ENCODE measurements around the gene TSPAN11. TPM values are rescaled to one million over a fixed set of nuclear protein-coding genes. Genes with fewer than 3 reads are reported as not detected.

Gene TSPAN11
- total and polyA plus RNA-seq, 2 donors (not counting 1 experiment from before 2014, with no cell fraction given) = not detected

GRCh38 chr12:30993766-30994165, 67.2 kb downstream of the TSPAN11 start:
- Histone ChIP-seq H3K79me2 (ENCODE audit: control insufficient read depth, insufficient read depth, low read length) (no peaks in the 10 kb centered on the region), H3K9ac (ENCODE audit: low read length) (no peak overlapping the region), H2AFZ (ENCODE audit: insufficient read depth, low read depth, low read length, poor library complexity, severe bottlenecking) (no peak overlapping the region), H3K36me3 (replicated peaks in 1 of 2; ENCODE audit: control extremely low read depth in 1 of 2, control insufficient read depth in 1 of 2, extremely low read depth in 1 of 2, insufficient read depth in 2 of 2, low read length in 1 of 2) (no peaks in the 10 kb centered on the region), H3K27me3 (replicated peaks in 1 of 4; ENCODE audit: control extremely low read depth in 1 of 4, control insufficient read depth in 3 of 4, insufficient read depth in 4 of 4, low read length in 3 of 4) (no peaks in the 10 kb centered on the region), H3K4me2 (replicated peaks; ENCODE audit: low read depth, low read length, poor library complexity, severe bottlenecking) (no peak overlapping the region), H4K20me1 (ENCODE audit: control insufficient read depth, insufficient read depth, low read length, poor library complexity, severe bottlenecking) (no peaks in the 10 kb centered on the region), H3K27ac (ENCODE audit: low read length in 2 of 2) (no peak overlapping the region), H3K4me1 (ENCODE audit: control insufficient read depth in 2 of 2, insufficient read depth in 2 of 2, low read length in 2 of 2) (no peaks in the 10 kb centered on the region), H3K4me3 (ENCODE audit: control extremely low read depth in 1 of 5, extremely low read depth in 1 of 5, insufficient read depth in 1 of 5, low read depth in 2 of 5, low read length in 4 of 5) (no peak overlapping the region), H3K9me3 (ENCODE audit: control extremely low read depth in 1 of 3, control insufficient read depth in 2 of 3, insufficient read depth in 1 of 3, low read length in 2 of 3) (no peaks in the 10 kb centered on the region)
- intact Hi-C loops (cut with micrococcal nuclease) = no loop called here
- ATAC-seq (ENCODE audit: low read depth) = no peak
- DNase-seq = no peak
- no peaks in the 10 kb centered on the region for H3K4me1 Mint-ChIP-seq
- no peak overlapping the region for H3K27ac Mint-ChIP-seq
- 89% methylated on average over 4 of the region's 4 CpGs for WGBS (ENCODE audit: insufficient coverage)
- H3K27me3 Mint-ChIP-seq = no peaks in the 10 kb centered on the region
- ChIA-PET POLR2A (no interaction called here), CTCF (no interaction called here)
- TF ChIP-seq EZH2 (IDR thresholded peaks at IDR 0.05; ENCODE audit: borderline replicate concordance, insufficient read depth, low read depth, low read length, poor library complexity, severe bottlenecking) (no peak), CTCF (IDR thresholded peaks at IDR 0.05) (no peak)
- no peak overlapping the region for H3K4me3 Mint-ChIP-seq
- no peaks in the 10 kb centered on the region for H3K9me3 Mint-ChIP-seq (ENCODE audit: insufficient read depth)

- DNase-seq = no peak
- Histone ChIP-seq H3K4me2 (replicated peaks; ENCODE audit: low read depth, low read length, poor library complexity, severe bottlenecking) (no peak overlapping the region), H3K27ac (ENCODE audit: low read length in 2 of 2) (no peak overlapping the region), H3K9ac (ENCODE audit: low read length) (no peak overlapping the region), H3K4me1 (ENCODE audit: control insufficient read depth in 2 of 2, insufficient read depth in 2 of 2, low read length in 2 of 2) (no peaks in the 10 kb centered on the region), H2AFZ (ENCODE audit: insufficient read depth, low read depth, low read length, poor library complexity, severe bottlenecking) (no peak overlapping the region), H3K36me3 (replicated peaks in 1 of 2; ENCODE audit: control extremely low read depth in 1 of 2, control insufficient read depth in 1 of 2, extremely low read depth in 1 of 2, insufficient read depth in 2 of 2, low read length in 1 of 2) (no peaks in the 10 kb centered on the region), H3K79me2 (ENCODE audit: control insufficient read depth, insufficient read depth, low read length) (no peaks in the 10 kb centered on the region), H3K9me3 (ENCODE audit: control extremely low read depth in 1 of 3, control insufficient read depth in 2 of 3, insufficient read depth in 1 of 3, low read length in 2 of 3) (no peaks in the 10 kb centered on the region), H3K4me3 (ENCODE audit: control extremely low read depth in 1 of 5, extremely low read depth in 1 of 5, insufficient read depth in 1 of 5, low read depth in 2 of 5, low read length in 4 of 5) (no peak overlapping the region), H4K20me1 (ENCODE audit: control insufficient read depth, insufficient read depth, low read length, poor library complexity, severe bottlenecking) (no peaks in the 10 kb centered on the region), H3K27me3 (replicated peaks in 1 of 4; ENCODE audit: control extremely low read depth in 1 of 4, control insufficient read depth in 3 of 4, insufficient read depth in 4 of 4, low read length in 3 of 4) (no peaks in the 10 kb centered on the region)
- Mint-ChIP-seq H3K27ac (no peak overlapping the region), H3K4me1 (no peaks in the 10 kb centered on the region), H3K27me3 (no peaks in the 10 kb centered on the region), H3K9me3 (ENCODE audit: insufficient read depth) (no peaks in the 10 kb centered on the region), H3K4me3 (no peak overlapping the region)
- intact Hi-C loops (cut with micrococcal nuclease) = no loop called here
- ChIA-PET POLR2A (no interaction called here), CTCF (no interaction called here)
- WGBS (ENCODE audit: insufficient coverage) = 83% methylated on average over 10 of the region's 13 CpGs
- TF ChIP-seq EZH2 (IDR thresholded peaks at IDR 0.05; ENCODE audit: borderline replicate concordance, insufficient read depth, low read depth, low read length, poor library complexity, severe bottlenecking) (no peak), CTCF (IDR thresholded peaks at IDR 0.05) (no peak)
- ATAC-seq (ENCODE audit: low read depth) = no peak
Measured at GRCh38 chr12:30994274-30994673, 67.7 kb downstream of the TSPAN11 start.
